ENCODE data around the gene ILK. TPM values are rescaled to one million over a fixed set of nuclear protein-coding genes. Genes with fewer than 3 reads are reported as not detected.

The ILK gene
- total RNA-seq, 2 donors from 2014 or later: 115 to 157 TPM

DNA sequence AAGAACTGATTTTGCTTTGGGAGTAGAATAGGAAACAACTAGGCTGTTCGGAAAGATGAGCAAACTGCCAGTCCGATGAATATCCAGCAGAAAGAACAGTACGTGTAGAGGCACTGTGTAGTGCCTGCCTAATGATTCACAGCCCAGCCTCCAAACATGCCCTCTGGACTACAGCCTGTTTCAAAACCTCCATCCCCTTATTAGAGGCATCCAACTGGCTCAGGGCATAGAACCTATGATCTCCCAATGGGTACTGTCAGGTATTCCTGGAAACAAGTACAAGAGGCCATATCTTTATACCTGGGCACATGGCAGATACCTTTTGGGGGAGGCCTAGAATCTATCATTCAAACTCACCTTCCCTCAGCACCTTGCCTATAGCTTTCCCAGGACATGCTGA lies 5.0 kb upstream of the ILK start:
- no peaks in the 10 kb centered on the region for H3K27me3 ChIP-seq
- H3K36me3 ChIP-seq: peaks cover 18% of the 10 kb centered on the region
- H3K4me3 ChIP-seq: no peak overlapping the region
- no peak overlapping the region for H3K27ac ChIP-seq
- H3K9ac ChIP-seq (ENCODE audit: low read depth in 2 of 2, low read length in 2 of 2): no peak overlapping the region
- H3K4me1 ChIP-seq: peaks cover 3% of the 10 kb centered on the region
- intact Hi-C loops (cut with DNase I): no loop called here
- no peak for DNase-seq
- TF ChIP-seq, protein P1, sequence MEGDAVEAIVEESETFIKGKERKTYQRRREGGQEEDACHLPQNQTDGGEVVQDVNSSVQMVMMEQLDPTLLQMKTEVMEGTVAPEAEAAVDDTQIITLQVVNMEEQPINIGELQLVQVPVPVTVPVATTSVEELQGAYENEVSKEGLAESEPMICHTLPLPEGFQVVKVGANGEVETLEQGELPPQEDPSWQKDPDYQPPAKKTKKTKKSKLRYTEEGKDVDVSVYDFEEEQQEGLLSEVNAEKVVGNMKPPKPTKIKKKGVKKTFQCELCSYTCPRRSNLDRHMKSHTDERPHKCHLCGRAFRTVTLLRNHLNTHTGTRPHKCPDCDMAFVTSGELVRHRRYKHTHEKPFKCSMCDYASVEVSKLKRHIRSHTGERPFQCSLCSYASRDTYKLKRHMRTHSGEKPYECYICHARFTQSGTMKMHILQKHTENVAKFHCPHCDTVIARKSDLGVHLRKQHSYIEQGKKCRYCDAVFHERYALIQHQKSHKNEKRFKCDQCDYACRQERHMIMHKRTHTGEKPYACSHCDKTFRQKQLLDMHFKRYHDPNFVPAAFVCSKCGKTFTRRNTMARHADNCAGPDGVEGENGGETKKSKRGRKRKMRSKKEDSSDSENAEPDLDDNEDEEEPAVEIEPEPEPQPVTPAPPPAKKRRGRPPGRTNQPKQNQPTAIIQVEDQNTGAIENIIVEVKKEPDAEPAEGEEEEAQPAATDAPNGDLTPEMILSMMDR (IDR thresholded peaks at IDR 0.05): no peak
- H3K9me3 ChIP-seq: no peaks in the 10 kb centered on the region

DNA sequence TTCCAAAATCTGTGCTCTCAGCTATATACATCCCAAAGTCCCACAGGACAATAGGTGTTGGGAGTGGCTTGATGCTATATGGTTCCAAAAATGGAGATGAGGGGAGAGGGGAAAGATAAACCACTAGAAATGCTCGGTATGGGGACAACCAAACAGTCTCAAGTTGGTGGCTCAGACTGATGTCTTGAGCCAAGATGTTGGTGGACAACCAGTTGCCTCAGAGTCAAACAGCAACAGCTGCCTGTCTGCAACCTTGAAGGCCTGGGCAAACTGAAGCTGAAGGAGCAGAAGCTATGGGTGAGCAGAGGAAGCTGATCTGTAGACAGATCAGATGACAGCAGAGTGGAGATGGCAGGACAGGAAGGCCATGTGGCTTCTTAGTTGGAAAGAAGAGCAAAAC lies 4.1 kb upstream of the ILK start:
- no peak for DNase-seq
- peaks cover 3% of the 10 kb centered on the region for H3K4me1 ChIP-seq
- TF ChIP-seq, protein P1 (IDR thresholded peaks at IDR 0.05): no peak
- H3K9me3 ChIP-seq: no peaks in the 10 kb centered on the region
- H3K4me3 ChIP-seq: no peak overlapping the region
- no peak overlapping the region for H3K9ac ChIP-seq (ENCODE audit: low read depth in 2 of 2, low read length in 2 of 2)
- peaks cover 18% of the 10 kb centered on the region for H3K36me3 ChIP-seq
- intact Hi-C loops (cut with DNase I): no loop called here
- H3K27ac ChIP-seq: no peak overlapping the region
- H3K27me3 ChIP-seq: no peaks in the 10 kb centered on the region

DNA sequence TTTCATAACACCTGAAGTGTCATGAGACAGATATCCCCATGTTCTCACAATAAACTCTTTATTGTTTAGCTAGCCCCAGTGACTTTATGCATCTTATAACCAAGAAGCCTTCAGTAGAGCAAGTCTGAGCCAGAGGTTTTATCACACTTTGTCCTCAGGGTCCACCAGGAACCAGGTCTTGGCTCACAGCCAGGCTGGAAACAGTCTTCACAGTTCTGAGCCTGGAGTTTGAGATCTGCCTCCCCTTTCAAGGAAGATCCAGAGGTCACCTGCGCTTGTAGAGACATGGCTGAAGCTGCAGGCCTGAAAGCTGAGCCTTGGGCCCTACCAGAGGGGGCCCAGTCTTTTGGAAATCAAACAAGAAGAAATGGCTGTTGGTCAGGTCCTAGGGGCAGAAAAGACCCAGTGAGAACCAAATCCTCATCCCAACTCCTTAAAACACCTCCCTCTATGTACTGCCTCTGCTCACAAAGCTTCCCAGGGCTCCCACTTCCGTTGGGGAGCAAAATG lies 3.6 kb upstream of the ILK start:
- Histone ChIP-seq H3K9me3 (no peaks in the 10 kb centered on the region), H3K27ac (no peak overlapping the region), H3K27me3 (no peaks in the 10 kb centered on the region), H3K36me3 (peaks cover 18% of the 10 kb centered on the region), H3K4me1 (peaks cover 3% of the 10 kb centered on the region), H3K4me3 (no peak overlapping the region), H3K9ac (ENCODE audit: low read depth in 2 of 2, low read length in 2 of 2) (no peak overlapping the region)
- DNase-seq: peak; percentile 20
- intact Hi-C loops (cut with DNase I): loop anchor here (5.0 to 10.0 kb wide), 3 partner anchors 67 to 125 kb away; partner anchors contain the start of genes MRPL17 and TRIM3
- TF ChIP-seq, protein P1 (IDR thresholded peaks at IDR 0.05): no peak

DNA sequence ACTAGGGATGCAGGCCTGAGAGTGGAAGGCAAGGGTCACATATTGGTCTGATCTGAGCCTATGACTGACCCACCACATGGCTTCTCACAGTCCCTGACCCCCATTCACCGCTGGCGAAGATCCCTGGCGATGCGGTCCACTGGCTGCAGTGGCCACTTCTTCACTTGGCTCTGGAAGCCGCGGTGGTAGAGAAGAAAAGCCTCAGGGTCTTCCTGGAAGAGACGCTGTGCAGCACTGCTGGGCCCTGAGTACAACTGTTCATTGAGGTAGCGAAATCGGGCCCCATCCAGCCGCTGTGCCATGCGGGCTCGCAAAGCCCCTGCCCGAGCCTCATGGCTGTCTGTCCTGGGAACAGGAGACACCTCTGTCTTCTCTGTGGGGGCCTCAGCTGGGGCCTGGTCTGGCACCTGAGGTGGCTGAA lies 2.5 kb upstream of the ILK start:
- TF ChIP-seq, protein P1 (IDR thresholded peaks at IDR 0.05): no peak
- Histone ChIP-seq H3K36me3 (peaks cover 18% of the 10 kb centered on the region), H3K4me1 (peaks cover 3% of the 10 kb centered on the region), H3K4me3 (no peak overlapping the region), H3K27me3 (no peaks in the 10 kb centered on the region), H3K9me3 (no peaks in the 10 kb centered on the region), H3K9ac (ENCODE audit: low read depth in 2 of 2, low read length in 2 of 2) (no peak overlapping the region), H3K27ac (no peak overlapping the region)
- intact Hi-C loops (cut with DNase I): loop anchor here (5.0 to 10.0 kb wide), 3 partner anchors 66 to 126 kb away; partner anchors contain the start of genes MRPL17 and TRIM3
- DNase-seq: peak; percentile 16

DNA sequence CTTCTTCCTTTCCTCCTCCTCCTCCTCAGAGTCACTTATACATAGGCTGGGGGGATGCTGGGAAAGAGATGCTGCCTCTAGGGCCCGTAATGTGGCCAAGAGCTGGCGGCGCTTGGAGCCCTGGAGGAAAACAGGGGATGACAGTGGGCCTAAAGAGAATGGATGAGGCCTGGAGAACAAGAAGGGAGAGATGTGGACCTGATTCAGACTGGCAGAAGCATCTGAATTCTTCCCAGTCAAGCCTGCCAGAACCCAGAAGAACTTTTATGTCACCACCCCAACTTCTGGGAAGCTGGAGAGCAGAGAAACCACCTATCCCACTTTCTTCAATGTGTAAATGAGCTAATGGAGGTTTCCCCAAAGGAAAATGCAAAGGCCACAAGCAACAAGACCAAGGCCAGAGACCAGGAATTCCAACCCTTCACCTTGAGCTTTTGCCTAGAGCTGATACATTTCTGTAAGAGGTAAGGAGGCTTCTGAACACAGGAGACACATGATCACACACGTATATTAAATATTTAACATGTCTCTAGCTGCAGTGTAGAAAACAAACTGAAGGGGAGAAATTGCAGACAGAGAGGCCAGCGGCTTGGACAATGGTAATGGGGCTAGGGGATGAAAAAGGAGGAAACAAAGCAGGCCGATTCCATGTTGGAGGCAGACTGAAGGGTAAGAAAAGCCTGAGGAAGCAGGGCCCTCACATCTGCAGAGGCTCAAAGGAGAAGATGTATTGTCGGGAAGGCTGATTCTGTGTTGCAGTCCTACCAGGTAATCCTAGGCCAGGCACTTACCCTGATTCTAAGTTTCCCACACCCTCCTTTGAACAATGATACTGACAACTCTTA lies 1.3 kb upstream of the ILK start:
- Histone ChIP-seq H3K4me3 (peak overlapping the region; percentile 77), H3K4me1 (peaks cover 14% of the 10 kb centered on the region), H3K9ac (ENCODE audit: low read depth in 2 of 2, low read length in 2 of 2) (peak overlapping the region; percentile 83 to 86), H3K27ac (no peak overlapping the region), H3K36me3 (peaks cover 18% of the 10 kb centered on the region), H3K27me3 (no peaks in the 10 kb centered on the region), H3K9me3 (no peaks in the 10 kb centered on the region)
- TF ChIP-seq, protein P1 (IDR thresholded peaks at IDR 0.05): no peak
- intact Hi-C loops (cut with DNase I): loop anchor here (5.0 to 10.0 kb wide), 3 partner anchors 65 to 128 kb away; partner anchors contain the start of genes MRPL17 and TRIM3
- DNase-seq: peak; percentile 17
